H1 (cell line): ENCODE results near the gene ZBTB46. TPM values are rescaled to one million over a fixed set of nuclear protein-coding genes. Genes with fewer than 3 reads are reported as not detected.

Experiments
- CTCF ChIA-PET: fragments of 300-600 bp; sonication (Branson Sonifier 250); formaldehyde crosslinking; loops from one replicate; lab custom pipeline; 2021; ENCODE audit not compliant: partially characterized antibody; lab: Charles Lee
- POLR2A ChIA-PET: fragments of 300-600 bp; sonication (Branson Sonifier 250); formaldehyde crosslinking; loops from one replicate; lab custom pipeline; 2021; ENCODE audit warnings: inconsistent platforms; ENCODE audit not compliant: partially characterized antibody; lab: Charles Lee
- DNase-seq, 2 experiments: peaks; one replicate each; pipeline versions ENCODE4 v3.0.0 to v3.0.0-alpha.2; 2010 to 2022; ENCODE audit warnings: low spot score in 2 of 2, low read depth in 1 of 2, mixed read lengths in 1 of 2
- FAIRE-seq: peaks from 2 replicates; lab custom pipeline; 2011; peaks lifted over from hg19 to GRCh38; lab: Jason Lieb, UNC
- H2AFZ ChIP-seq: 2 replicates; pipeline ENCODE4 v1.8.1; 2012; ENCODE audit warnings: low read length, inconsistent platforms
- H2AK5ac ChIP-seq: 2 replicates; pipeline ENCODE4 v1.6.1; 2013; ENCODE audit warnings: low read depth, low read length
- H2BK120ac ChIP-seq: replicated peaks from 2 replicates; pipeline ENCODE3; 2013; ENCODE audit warnings: low read depth, low read length, inconsistent platforms
- H2BK12ac ChIP-seq: 2 replicates; pipeline ENCODE4 v1.6.1; 2013; ENCODE audit warnings: low read depth, low read length
- H2BK15ac ChIP-seq: 2 replicates; pipeline ENCODE4 v1.6.1; 2013; ENCODE audit warnings: low read length
- H2BK20ac ChIP-seq: 2 replicates; pipeline ENCODE4 v1.6.1; 2013; ENCODE audit warnings: low read length
- H2BK5ac ChIP-seq: 2 replicates; pipeline ENCODE4 v1.6.1; 2013; ENCODE audit warnings: low read depth, low read length
- H3K14ac ChIP-seq: 2 replicates; pipeline ENCODE4 v1.6.1; 2013; ENCODE audit warnings: inconsistent platforms; ENCODE audit not compliant: insufficient read length
- H3K18ac ChIP-seq: 2 replicates; pipeline ENCODE4 v1.6.1; 2013; ENCODE audit warnings: low read length; ENCODE audit errors: extremely low read depth
- H3K23ac ChIP-seq: 2 replicates; pipeline ENCODE4 v1.6.1; 2013; ENCODE audit warnings: inconsistent platforms; ENCODE audit not compliant: insufficient read length
- H3K23me2 ChIP-seq: 2 replicates; pipeline ENCODE4 v1.6.1; 2013; ENCODE audit warnings: low read depth, low read length
- H3K27ac ChIP-seq: 2 replicates; pipeline ENCODE4 v1.6.1; 2011; ENCODE audit warnings: low read depth, low read length, inconsistent platforms
- H3K27me3 ChIP-seq, 4 experiments: replicated peaks in 1 of 4; 1 replicate in 1 of 4; 2 replicates in 3 of 4; pipeline versions ENCODE4 v1.6.1 to v1.8.1; 2011 to 2013; ENCODE audit warnings: low read length in 3 of 4, mild to moderate bottlenecking in 3 of 4, inconsistent platforms in 2 of 4, mixed read lengths in 2 of 4, moderate library complexity in 1 of 4; ENCODE audit not compliant: control insufficient read depth in 3 of 4, insufficient read depth in 3 of 4; ENCODE audit errors: extremely low read depth in 1 of 4
- H3K36me3 ChIP-seq, 4 experiments: 2 replicates each; pipeline versions ENCODE4 v1.6.1 to v1.8.1; 2011 to 2013; ENCODE audit warnings: mild to moderate bottlenecking in 4 of 4, low read length in 3 of 4, moderate library complexity in 2 of 4, control low read depth in 1 of 4, inconsistent platforms in 1 of 4; ENCODE audit not compliant: insufficient read depth in 4 of 4, control insufficient read depth in 2 of 4
- H3K4ac ChIP-seq: replicated peaks from 2 replicates; pipeline ENCODE3; 2013; ENCODE audit warnings: low read length, low read depth, mixed read lengths, inconsistent platforms; ENCODE audit not compliant: insufficient read length
- H3K4me1 ChIP-seq, 4 experiments: replicated peaks in 1 of 4; 1 replicate in 1 of 4; 2 replicates in 3 of 4; pipeline versions ENCODE4 v1.6.1 to v1.8.1; 2011 to 2013; ENCODE audit warnings: low read length in 3 of 4, inconsistent platforms in 2 of 4, mixed read lengths in 1 of 4; ENCODE audit not compliant: insufficient read depth in 4 of 4, control insufficient read depth in 3 of 4
- H3K4me2 ChIP-seq, 2 experiments: 2 replicates each; pipeline versions ENCODE4 v1.6.1 to v1.8.1; 2011 to 2013; ENCODE audit warnings: low read depth in 2 of 2, low read length in 2 of 2, control low read depth in 1 of 2, inconsistent platforms in 1 of 2, mild to moderate bottlenecking in 1 of 2; ENCODE audit not compliant: insufficient read depth in 1 of 2
- H3K4me3 ChIP-seq, 4 experiments: fragments of 200-600, 300-600 bp in 1 of 4; sonication (generic), shearing (Covaris generic), sonication (Bioruptor Twin) in 1 of 4; 2 replicates each; pipeline versions ENCODE4 v1.5.1 to v1.8.1; 2011 to 2016; ENCODE audit warnings: low read length in 4 of 4, low read depth in 3 of 4, control low read depth in 2 of 4, inconsistent platforms in 2 of 4, mild to moderate bottlenecking in 2 of 4, mixed read lengths in 1 of 4, moderate library complexity in 1 of 4; ENCODE audit not compliant: insufficient read depth in 2 of 4; ENCODE audit errors: extremely low read depth in 1 of 4
- H3K56ac ChIP-seq: replicated peaks from 2 replicates; pipeline ENCODE3; 2013; ENCODE audit warnings: low read depth, mild to moderate bottlenecking, mixed read lengths, low read length, inconsistent platforms; ENCODE audit not compliant: insufficient read length
- H3K79me1 ChIP-seq: 2 replicates; pipeline ENCODE4 v1.6.1; 2013; ENCODE audit warnings: low read depth, low read length, control low read depth
- H3K79me2 ChIP-seq, 2 experiments: 2 replicates each; pipeline versions ENCODE4 v1.6.1 to v1.8.1; 2012 to 2013; ENCODE audit warnings: low read length in 2 of 2, mild to moderate bottlenecking in 2 of 2, inconsistent platforms in 1 of 2; ENCODE audit not compliant: insufficient read depth in 2 of 2, control insufficient read depth in 1 of 2
- H3K9ac ChIP-seq, 4 experiments: replicated peaks in 1 of 4; 1 replicate in 1 of 4; 2 replicates in 3 of 4; pipeline versions ENCODE4 v1.6.1 to v1.8.1; 2011 to 2013; ENCODE audit warnings: low read depth in 3 of 4, low read length in 3 of 4, control low read depth in 2 of 4, mild to moderate bottlenecking in 2 of 4, moderate library complexity in 2 of 4, inconsistent platforms in 1 of 4; ENCODE audit errors: extremely low read depth in 1 of 4
- H3K9me3 ChIP-seq, 2 experiments: 2 replicates each; pipeline versions ENCODE4 v1.6.1 to v1.8.1; 2012 to 2013; ENCODE audit warnings: mild to moderate bottlenecking in 2 of 2, moderate library complexity in 2 of 2, control low read depth in 1 of 2, inconsistent platforms in 1 of 2, low read depth in 1 of 2, low read length in 1 of 2, mixed read lengths in 1 of 2; ENCODE audit not compliant: insufficient read depth in 2 of 2
- H4K20me1 ChIP-seq, 2 experiments: replicated peaks in 1 of 2; 2 replicates each; pipeline versions ENCODE3 to v1.8.1; 2011 to 2013; ENCODE audit warnings: inconsistent platforms in 2 of 2, low read length in 2 of 2, mild to moderate bottlenecking in 1 of 2; ENCODE audit not compliant: insufficient read depth in 2 of 2, control insufficient read depth in 1 of 2
- H4K5ac ChIP-seq: 2 replicates; pipeline ENCODE4 v1.6.1; 2013; ENCODE audit warnings: low read length, low read depth, mixed read lengths, inconsistent platforms; ENCODE audit not compliant: insufficient read length
- H4K8ac ChIP-seq: 2 replicates; pipeline ENCODE4 v1.8.0; 2013; ENCODE audit warnings: mild to moderate bottlenecking, moderate library complexity, low read length, inconsistent platforms; ENCODE audit not compliant: insufficient read depth; ENCODE audit errors: extremely low read depth
- H4K91ac ChIP-seq: replicated peaks from 2 replicates; pipeline ENCODE3; 2013; ENCODE audit warnings: low read length, mixed read lengths, inconsistent platforms; ENCODE audit not compliant: insufficient read length
- WGBS, 2 experiments: shearing (Covaris generic) in 1 of 2; methylation state at CpG; one replicate each; pipeline versions ENCODE4 v1.1.6 to v1.1.7; 2013 to 2015; ENCODE audit warnings: low lambda C conversion rate in 2 of 2, mixed read lengths in 2 of 2, inconsistent platforms in 1 of 2, low coverage in 1 of 2, missing lambda C conversion rate in 1 of 2; ENCODE audit not compliant: insufficient replicate concordance in 2 of 2, insufficient coverage in 1 of 2, insufficient read length in 1 of 2; ENCODE audit errors: extremely low coverage in 1 of 2, missing lambda C conversion rate in 1 of 2; 5-methylcytosine and 5-hydroxymethylcytosine counted together
- polyA plus RNA-seq, 7 experiments: library from polyadenylated mRNA; depleted of rRNA in 3 of 7; stranded (reverse) in 5 of 7; unstranded in 2 of 7; fragments of >200 nt in 5 of 7; fragments of 200-250 nt in 2 of 7; gene quantifications; 1 replicate in 5 of 7; 2 replicates in 1 of 7; 4 replicates in 1 of 7; pipeline versions ENCODE4 v1.2.1 to v1.2.3, GENCODE V29; 2011 to 2013; ENCODE audit warnings: missing spikeins in 2 of 7, mixed read lengths in 2 of 7
- total RNA-seq: library from RNA; stranded (reverse); fragmentation: NEBNext Ultra II Directional; extraction: Animal tissue kit (Norgen Biotek cat#: 25700); gene quantifications from 2 replicates; pipeline ENCODE4 v1.2.1, GENCODE V29; 2021

The ZBTB46 gene
- total and polyA plus RNA-seq, 2 of the 8 experiments (the other 6 are each of a cell fraction or from before 2014, with no cell fraction given), result 6.4 to 22.4 TPM

GRCh38 chr20:63708301-63709148 is 122.5 kb downstream of the ZBTB46 start:
- Histone ChIP-seq H3K79me1 (peaks cover 10% of the 10 kb centered on the region; the same call in 1 of the 2 replicates), H2AFZ (no peak overlapping the region), H3K23ac (no peak overlapping the region), H2BK15ac (no peak overlapping the region), H3K56ac (peak overlapping the region; percentile 59), H2BK5ac (no peak overlapping the region), H3K23me2 (peaks cover 5% of the 10 kb centered on the region; the same call in 1 of the 2 replicates), H3K14ac (no peak overlapping the region), H4K91ac (no peak overlapping the region), H3K27me3 (no peaks in the 10 kb centered on the region), H3K79me2 (peaks cover 0 to 52% of the 10 kb centered on the region in 2 experiments; a peak in 3 of 4 replicates), H3K4me1 (peaks cover 0 to 11% (median 6%) of the 10 kb centered on the region in 4 experiments; a peak in 5 of 7 replicates), H3K9ac (peak overlapping the region; percentile 42 to 74 (median 50); a peak in 5 of 7 replicates), H3K4me2 (peak overlapping the region; percentile 80 to 97), H2BK120ac (no peak overlapping the region), H4K20me1 (peaks cover 6 to 16% of the 10 kb centered on the region in 2 experiments), H2BK12ac (no peak overlapping the region), H3K9me3 (no peaks in the 10 kb centered on the region), H3K4me3 (peak overlapping the region; percentile 46 to 88 (median 74)), H3K27ac (no peak overlapping the region), H3K36me3 (peaks cover 7 to 34% (median 12%) of the 10 kb centered on the region in 4 experiments), H3K4ac (no peak overlapping the region), H2BK20ac (no peak overlapping the region), H3K18ac (no peak overlapping the region), H2AK5ac (no peak overlapping the region), H4K8ac (peak overlapping the region; percentile 86), H4K5ac (no peak overlapping the region)
- CTCF ChIA-PET, result interaction anchor here (0.6 to 2.4 kb wide), 10 partner anchors 10 to 265 kb away, joined by 3 to 9 read pairs (median 4); partner anchors contain the start of genes LIME1, TNFRSF6B and TPD52L2
- WGBS, 2 experiments, result 36% methylated on average over 51 of the region's 67 CpGs; no CpG with 5 or more reads in 1 of the 2 experiments
- DNase-seq, result peak in 1 of 2 experiments; percentile 52
- POLR2A ChIA-PET, result interaction anchor here (0.6 to 4.7 kb wide), 26 partner anchors 9 to 187 kb away, joined by 3 to 49 read pairs (median 4); partner anchors contain the start of genes LIME1, RTEL1, SLC2A4RG and STMN3
- no peak for FAIRE-seq
